DMS153 treated with DMSO at 0.1 percent for 48 hours (cell line): Measurements from ENCODE around the gene CDV3.

ENCODE experiments used
- DNase-seq: peaks from one replicate; lab custom pipeline; 2025; ENCODE audit not compliant: unreplicated experiment; lab: John Stamatoyannopoulos, UW

The CDV3 gene

GRCh38 chr3:133568294-133569014 is 5.0 kb upstream of the CDV3 start:
- no peak for DNase-seq

GRCh38 chr3:133570139-133570936 is 3.1 kb upstream of the CDV3 start:
- DNase-seq = no peak

GRCh38 chr3:133570937-133571320 is 2.6 kb upstream of the CDV3 start:
- no peak for DNase-seq

GRCh38 chr3:133572158-133573053 is 1.1 kb upstream of the CDV3 start:
- no peak for DNase-seq

- DNase-seq = no peak
These were observed 345 bp upstream of the CDV3 start for GRCh38 chr3:133573054-133573628.

GRCh38 chr3:133574260-133574881 is 885 bp downstream of the CDV3 start:
- no peak for DNase-seq

GRCh38 chr3:133575086-133575485 is 1.6 kb downstream of the CDV3 start:
- no peak for DNase-seq

- DNase-seq = no peak
These were observed 2.7 kb downstream of the CDV3 start for GRCh38 chr3:133576169-133576568.

GRCh38 chr3:133578548-133579191 is 5.2 kb downstream of the CDV3 start:
- DNase-seq = no peak

- no peak for DNase-seq
These were observed 9.9 kb downstream of the CDV3 start for GRCh38 chr3:133583396-133583795.

- DNase-seq = no peak
These were observed 14.5 kb downstream of the CDV3 start for GRCh38 chr3:133588035-133588434.

- no peak for DNase-seq
These were observed 15.4 kb downstream of the CDV3 start for GRCh38 chr3:133588784-133589465.

- no peak for DNase-seq
These were observed 16.0 kb downstream of the CDV3 start for GRCh38 chr3:133589503-133589902.

GRCh38 chr3:133591271-133591742 is 17.8 kb downstream of the CDV3 start:
- DNase-seq = no peak

GRCh38 chr3:133592843-133593242 is 19.4 kb downstream of the CDV3 start:
- DNase-seq = no peak

- DNase-seq = no peak
These were observed 19.8 kb downstream of the CDV3 start for GRCh38 chr3:133593243-133593642.

- no peak for DNase-seq
These were observed 21.9 kb downstream of the CDV3 start for GRCh38 chr3:133595341-133595740.

GRCh38 chr3:133598405-133598804 is 24.9 kb downstream of the CDV3 start:
- no peak for DNase-seq

- DNase-seq = no peak
These were observed 25.8 kb downstream of the CDV3 start for GRCh38 chr3:133599280-133599679.
